HT1080 (cell line): ENCODE measurements around the gene FCGR2B. TPM values are rescaled to one million over a fixed set of nuclear protein-coding genes. Genes with fewer than 3 reads are reported as not detected.
"Not testable (repeated sequence)": the region's sequence is repeated elsewhere in the genome, so short reads cannot be mapped to it uniquely, and the experiment has no call there.

ENCODE experiments used
- DNase-seq: peaks from one replicate; pipeline ENCODE4 v3.0.0-alpha.2; 2015; ENCODE audit warnings: low read depth
- total RNA-seq: library from RNA; depleted of rRNA; stranded (reverse); fragments of >200 nt; shearing (Covaris generic); gene quantifications from 2 replicates; pipeline ENCODE4 v1.2.3, GENCODE V29; 2014

FCGR2B gene
- total RNA-seq, 1 experiment from 2014 or later: 0.13 TPM

- peak; percentile 58 for DNase-seq
Observed at GRCh38 chr1:161647507-161648360, 15.2 kb upstream of the FCGR2B start.

- DNase-seq: not testable (repeated sequence)
Observed at GRCh38 chr1:161653541-161653940, 9.4 kb upstream of the FCGR2B start.

GRCh38 chr1:161653971-161654370 lies 9.0 kb upstream of the FCGR2B start:
- DNase-seq: not testable (repeated sequence)

DNA sequence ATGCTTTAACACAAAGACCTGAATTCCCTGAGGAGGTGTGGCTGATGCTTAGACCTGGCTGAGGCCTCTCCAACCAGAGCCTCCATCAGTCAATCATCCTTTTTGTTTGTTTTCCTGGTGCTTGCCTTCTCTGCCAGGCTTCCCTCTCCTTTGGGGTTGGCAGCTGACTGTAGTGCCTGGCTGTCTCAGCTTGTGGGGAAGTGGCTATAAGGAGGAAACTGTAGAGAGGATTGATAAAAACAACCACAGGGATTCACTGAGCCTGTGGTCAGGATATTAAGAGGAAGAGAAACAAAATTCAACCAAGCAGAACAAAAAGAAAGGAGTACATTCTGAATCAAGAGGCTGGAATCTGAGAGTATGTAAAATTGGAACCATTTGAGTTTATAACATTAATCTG lies 4.4 kb upstream of the FCGR2B start:
- not testable (repeated sequence) for DNase-seq

DNA sequence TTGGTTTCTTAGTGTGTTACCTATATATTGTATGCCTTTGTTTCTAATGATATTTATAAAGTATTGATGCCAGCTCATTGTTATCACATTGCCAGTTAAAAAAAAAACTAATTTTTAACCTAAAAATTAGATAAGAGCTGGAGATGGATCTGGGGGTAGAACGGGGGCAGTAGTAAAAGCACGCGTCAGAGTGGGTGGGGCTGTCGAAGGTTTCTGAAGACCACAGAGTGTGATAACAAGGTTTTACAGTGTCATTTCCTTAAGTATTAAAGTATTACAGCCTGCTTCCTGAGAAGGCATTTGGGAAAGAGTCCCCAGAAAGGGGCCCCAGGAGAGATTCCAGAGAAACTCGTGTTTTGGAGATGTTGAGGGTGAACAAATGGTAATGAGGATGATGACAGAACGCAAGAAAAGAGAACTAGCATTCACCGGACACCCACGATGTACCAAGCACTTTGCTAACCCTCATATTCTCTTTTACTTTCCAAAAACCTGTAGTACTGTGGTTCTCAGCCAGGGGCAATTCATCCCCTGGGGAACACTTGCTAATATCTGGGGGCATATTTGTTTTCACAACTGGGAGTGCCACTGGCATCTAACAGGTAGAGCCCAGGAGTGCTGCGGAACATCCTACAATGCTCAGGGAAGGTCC lies 1.2 kb upstream of the FCGR2B start:
- DNase-seq: not testable (repeated sequence)

DNA sequence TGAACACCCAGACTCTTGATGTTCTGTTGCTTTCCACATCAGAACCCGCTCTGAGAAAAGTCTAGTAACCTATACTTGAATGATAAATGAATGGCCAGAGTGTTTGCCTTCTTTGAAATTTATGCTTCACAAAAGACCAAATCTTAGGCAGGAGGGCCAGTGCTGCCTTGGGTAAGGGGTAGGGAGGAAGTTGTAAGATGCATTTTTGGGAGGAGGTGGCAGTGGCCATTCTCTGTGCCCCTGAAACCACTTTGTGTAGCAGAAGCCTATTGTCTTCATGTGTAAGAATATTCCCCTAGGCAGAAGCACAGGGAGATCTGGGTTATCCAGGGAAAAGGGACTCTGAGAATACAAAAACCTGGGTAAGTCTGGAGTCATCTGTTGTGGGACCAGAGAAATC lies 626 bp downstream of the FCGR2B start:
- not testable (repeated sequence) for DNase-seq

DNA sequence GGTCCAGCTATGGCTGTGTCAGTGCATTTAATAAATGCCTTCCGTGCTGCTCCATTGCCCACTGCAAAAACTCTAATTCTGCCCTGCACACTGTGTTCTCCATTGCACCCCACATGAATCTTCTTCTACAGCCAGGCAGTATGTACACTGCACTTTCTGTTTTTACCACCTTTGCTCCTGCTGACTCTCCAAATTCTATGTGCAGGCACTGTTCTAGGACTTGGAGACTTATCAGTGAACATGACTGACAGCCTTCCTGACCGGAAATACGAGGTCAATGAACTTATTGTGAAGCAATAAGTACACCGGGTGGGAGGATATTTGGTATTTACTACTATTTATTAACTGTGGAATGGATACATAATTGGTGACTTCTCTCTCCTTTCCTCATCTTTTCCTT lies 1.7 kb downstream of the FCGR2B start:
- DNase-seq: not testable (repeated sequence)

DNA sequence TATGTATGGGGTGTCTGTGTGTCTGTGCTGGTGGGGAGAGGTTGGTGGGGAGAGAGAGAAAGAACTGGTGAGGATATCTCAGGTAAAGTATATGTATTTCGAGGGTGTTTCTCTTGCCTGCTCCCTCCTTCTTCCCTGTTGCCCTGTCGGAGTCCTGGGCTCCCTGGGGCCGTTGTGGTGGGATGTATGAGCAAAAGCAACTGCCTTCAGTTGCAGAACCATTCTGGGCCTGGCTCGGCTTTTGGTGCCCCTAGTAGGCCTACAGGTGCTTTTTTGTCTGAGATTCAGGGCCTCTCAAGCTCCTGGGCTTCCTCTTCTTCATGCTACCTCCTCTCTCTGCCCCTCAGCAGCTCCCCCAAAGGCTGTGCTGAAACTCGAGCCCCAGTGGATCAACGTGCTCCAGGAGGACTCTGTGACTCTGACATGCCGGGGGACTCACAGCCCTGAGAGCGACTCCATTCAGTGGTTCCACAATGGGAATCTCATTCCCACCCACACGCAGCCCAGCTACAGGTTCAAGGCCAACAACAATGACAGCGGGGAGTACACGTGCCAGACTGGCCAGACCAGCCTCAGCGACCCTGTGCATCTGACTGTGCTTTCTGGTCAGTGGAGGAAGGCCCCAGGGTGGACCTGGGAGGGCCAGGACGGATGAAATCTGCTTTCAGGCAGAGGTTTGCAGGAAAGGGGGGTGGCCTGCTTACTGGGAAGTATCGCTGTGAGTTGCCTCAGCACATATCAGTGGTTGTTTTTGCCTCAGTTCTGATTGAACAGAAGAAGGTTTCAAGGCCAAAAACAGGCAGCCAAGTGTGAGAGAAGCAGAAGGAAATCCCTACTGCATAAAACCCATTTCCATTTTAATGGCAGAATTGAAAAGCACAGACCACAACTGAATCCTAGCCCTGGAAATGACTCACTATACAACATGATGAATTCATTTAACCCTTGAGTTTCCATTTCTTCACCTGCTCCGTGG lies 8.4 kb downstream of the FCGR2B start:
- peak; percentile 48 for DNase-seq

- DNase-seq: not testable (repeated sequence)
Observed at GRCh38 chr1:161673437-161673836, 10.5 kb downstream of the FCGR2B start.

DNA sequence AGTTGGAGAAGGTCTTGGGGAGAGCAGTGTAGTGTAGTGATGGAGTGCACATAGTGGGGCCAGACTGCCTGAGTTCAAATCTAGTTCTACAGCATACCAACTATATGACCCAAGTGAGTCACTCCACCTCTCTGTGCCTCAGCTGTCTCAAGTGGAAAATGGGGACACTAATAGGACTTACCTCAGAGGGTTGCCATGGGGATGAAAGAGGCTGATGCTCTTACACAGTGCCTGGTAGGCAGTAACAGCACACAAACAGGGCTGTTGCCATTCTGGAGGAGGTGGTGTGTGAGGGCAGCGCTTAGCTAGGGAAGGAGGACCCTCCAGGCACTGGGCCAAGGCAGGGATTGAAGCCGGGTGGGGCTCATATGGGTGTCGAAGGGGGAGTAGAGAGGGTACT lies 11.5 kb downstream of the FCGR2B start:
- DNase-seq: not testable (repeated sequence)

DNA sequence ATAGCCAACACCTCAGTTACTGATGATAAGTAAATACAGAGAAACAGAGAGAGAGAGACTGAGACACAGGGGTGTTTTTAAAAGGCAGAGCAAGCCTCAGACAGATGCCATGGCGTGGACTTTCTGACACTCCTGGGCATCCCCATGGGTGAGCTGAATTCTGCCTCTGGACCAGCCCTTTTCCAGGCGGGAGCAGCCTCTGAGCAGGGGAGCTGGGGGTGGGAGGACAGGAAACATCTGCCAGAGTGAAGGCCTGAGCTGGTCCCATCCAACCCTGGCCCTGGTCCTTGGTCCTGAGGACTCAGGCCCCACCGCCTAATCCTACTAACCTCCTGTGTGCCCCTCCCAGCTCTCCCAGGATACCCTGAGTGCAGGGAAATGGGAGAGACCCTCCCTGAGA lies 12.0 kb downstream of the FCGR2B start:
- not testable (repeated sequence) for DNase-seq

DNA sequence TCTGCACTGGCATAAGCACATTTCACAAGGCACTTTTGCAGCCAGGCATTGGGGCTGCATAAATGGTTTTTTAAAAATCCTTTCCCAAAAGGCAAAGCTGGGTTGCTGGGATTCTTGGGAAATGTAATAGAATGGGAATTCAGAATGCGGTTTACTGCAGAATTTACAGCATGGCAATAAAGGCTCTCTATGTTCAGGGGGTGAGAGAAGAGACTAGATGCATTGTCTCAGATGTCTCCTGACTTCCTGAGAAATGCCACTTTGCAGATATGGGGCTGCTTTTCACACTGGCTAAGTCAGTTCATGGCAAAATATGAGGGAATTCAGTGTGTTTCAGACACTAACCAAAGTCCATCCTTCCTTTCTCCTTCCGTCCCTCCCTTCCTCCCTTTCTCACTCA lies 13.5 kb downstream of the FCGR2B start:
- no peak for DNase-seq

DNA sequence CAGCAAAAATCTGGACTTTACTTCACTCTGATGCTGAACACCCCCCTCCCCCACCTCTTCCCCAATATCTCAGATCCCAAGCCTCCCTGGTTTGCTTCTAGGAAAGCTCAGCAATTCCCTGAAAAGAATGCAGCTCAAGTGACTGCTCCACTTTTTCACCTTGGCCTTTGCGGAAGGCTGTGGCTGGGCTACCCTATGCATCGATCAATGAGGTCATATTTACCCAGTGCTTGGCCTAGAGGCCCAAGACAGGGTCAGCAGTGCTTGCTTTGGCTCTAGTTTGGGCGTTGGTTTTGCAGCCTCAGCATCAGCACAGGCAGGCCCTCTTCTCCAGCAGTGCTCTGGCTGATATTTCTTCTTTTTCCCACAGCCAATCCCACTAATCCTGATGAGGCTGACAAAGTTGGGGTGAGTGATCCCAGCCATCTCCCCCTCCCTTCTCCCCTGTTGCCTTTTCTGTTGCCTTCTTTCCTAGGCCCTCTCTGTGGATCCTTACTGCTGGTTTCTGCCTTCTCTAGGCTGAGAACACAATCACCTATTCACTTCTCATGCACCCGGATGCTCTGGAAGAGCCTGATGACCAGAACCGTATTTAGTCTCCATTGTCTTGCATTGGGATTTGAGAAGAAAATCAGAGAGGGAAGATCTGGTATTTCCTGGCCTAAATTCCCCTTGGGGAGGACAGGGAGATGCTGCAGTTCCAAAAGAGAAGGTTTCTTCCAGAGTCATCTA lies 14.2 kb downstream of the FCGR2B start:
- no peak for DNase-seq

- DNase-seq: no peak
Observed at GRCh38 chr1:161678500-161678899, 15.6 kb downstream of the FCGR2B start.

DNA sequence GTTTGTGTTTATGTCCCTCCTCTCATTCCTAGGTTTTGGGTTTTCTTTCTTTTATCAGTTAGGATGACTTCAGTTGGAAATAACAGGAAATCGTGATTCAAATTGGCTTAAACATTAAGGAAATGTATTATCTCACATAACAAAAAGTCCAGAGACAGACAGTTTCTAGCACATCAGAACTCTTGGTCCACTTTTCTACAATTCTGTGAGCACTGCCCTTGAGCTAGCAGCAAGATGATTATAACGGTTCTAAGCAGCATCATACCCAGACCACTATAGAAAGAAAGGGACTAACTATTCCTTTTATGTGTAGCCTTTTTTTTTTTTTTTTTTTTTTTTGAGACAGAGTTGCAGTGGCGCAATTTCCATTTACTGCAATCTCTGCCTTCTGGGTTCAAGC lies 18.9 kb downstream of the FCGR2B start:
- no peak for DNase-seq

DNA sequence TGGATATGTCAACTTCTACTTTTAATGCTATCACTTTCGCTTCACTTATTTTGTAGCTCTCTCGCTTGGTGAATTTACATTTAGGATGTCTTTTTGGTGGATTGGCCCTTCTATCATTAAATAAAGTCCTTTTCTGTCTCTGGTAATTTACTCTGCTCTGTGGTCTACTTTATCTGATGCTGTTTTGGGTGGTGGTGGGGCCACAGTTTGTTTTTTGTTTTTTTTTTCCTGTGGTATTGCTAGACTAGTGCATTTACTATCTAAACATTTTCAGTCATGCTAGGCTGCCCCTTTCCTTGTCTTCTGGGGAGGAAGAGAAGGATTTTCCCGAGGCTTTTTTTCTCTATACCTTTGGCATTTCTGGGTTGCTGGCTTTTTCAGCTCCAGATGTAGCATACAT lies 26.0 kb downstream of the FCGR2B start:
- DNase-seq: no peak

DNA sequence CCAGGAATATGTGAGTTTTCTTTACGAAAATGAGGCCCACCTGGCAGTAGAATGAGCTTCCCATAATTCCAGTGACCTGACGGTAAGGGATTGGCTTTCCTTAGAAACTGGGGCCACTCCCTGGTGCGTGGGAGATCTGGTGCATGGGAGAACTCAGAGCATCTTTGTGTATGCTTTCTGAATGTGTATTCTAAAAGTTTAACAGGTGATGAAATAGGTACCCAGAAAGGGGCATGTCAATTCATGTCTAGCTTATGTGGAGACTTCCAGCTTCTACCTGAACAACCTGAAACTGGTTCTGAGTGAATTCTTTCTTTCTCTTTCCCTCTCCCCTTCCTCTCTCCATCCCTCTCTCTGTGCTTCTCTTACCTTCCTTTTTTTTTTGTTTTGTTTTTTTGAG lies 28.9 kb downstream of the FCGR2B start:
- DNase-seq: no peak

DNA sequence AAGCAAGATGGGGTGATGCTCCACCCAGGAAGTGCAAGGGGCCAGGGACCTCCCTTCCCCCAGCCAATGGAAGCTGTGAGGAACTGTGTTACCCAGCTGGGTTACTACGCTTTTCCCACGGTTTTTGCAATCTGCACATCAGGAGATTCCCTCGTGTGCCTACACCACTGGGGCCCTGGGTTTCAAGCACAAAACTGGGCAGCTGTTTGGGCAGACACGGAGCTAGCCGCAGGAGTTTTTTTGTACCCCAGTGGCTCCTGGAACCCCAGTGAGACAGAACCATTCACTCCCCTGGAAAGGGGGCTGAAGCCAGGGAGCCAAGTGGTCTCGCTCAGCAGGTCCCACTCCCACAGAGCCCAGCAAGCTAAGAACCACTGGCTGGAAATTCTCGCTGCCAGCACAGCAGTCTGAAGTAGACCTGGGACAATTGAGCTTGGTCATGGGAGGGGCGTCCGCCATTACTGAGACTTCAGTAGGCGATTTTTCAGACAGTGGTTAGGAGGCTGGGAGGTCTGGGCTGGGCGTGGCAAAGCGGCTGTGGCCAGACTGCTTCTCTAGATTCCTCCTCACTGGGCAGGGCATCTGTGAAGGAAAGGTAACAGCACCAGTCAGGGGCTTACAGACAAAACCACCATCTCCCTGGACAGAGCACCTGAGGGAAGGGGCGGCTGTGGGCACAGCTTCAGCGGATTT lies 30.2 kb downstream of the FCGR2B start:
- DNase-seq: not testable (repeated sequence)

DNA sequence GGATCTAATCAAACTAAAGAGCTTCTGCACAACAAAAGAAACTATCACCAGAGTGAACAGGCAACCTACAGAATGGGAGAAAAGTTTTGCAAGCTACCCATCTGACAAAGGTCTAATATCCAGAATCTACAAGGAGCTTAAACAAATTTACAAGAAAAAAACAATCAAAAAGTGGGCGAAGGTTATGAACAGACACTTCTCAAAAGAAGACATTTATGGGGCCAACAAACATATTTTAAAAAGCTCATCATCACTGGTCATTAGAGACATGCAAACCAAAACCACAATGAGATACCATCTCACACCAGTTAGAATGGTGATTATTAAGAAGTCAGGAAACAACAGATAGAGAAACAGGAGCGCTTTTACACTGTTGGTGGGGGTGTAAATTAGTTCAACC lies 35.4 kb downstream of the FCGR2B start:
- DNase-seq: not testable (repeated sequence)

GRCh38 chr1:161702250-161702649 lies 39.3 kb downstream of the FCGR2B start:
- DNase-seq: no peak
